Raji (cell line): ENCODE measurements around the gene MIER2.

ENCODE experiments used
- POLR2A ChIP-seq: IDR thresholded peaks from 2 replicates; pipeline ENCODE4 v1.6.1; 2011; ENCODE audit warnings: low read depth, low read length, control low read depth; ENCODE audit not compliant: insufficient read depth

Gene MIER2

DNA sequence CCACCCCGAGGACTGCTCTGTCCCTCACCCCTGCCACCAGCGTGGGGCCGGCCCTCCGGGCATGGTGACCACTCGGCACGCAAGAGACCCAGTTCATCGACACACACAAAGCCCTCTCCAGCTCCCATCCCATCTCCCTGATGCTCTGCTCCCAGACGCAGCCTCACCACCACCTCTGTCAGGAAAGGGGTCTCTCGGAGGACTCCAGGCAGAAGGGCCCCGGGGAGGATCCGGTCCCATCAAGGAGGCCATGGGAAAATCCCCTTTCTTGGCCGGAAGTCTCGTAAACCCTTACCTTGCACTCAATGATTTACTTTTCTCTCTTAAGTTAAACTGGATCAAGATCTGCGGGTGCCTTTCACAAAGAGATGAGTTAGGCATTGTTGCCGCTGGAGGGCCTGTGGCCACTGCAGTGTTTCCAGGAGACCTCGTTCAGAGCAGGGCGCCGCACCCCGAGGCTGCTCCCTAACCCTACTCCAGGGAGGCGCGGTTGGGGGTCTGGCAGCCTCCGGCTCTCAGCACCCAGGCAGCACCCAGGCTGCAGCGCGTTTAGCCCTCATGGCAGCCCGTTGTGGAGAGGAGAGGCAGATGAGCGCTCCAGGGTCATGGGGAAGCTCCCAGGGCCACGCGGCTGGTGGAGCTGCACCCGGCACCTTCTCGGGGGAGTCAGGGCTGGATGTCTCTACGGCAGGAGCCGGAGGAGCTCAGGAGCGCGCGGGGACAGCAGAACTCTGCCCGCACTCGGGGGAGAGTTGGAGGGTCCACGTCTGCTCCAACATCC, 33.4 kb upstream of the MIER2 start:
- no peak for TF ChIP-seq POLR2A

DNA sequence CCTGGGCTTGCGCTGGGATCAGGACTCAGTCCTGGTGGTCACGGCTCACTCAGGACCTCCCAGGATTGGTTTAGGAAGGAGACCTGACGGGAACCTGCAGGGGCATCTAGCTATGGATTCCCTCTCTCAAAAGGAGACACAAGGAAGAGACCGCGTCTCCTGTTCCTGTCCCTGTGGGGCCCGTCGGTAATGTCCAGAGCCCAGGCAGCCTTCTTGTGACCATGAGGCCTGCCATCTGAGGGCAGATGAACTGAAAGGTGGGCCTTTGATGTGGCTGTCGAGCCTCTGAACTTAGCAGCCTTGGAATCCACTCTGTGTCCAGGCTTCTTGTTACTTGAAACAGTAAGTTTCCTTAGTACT, 31.5 kb upstream of the MIER2 start:
- no peak for TF ChIP-seq POLR2A

DNA sequence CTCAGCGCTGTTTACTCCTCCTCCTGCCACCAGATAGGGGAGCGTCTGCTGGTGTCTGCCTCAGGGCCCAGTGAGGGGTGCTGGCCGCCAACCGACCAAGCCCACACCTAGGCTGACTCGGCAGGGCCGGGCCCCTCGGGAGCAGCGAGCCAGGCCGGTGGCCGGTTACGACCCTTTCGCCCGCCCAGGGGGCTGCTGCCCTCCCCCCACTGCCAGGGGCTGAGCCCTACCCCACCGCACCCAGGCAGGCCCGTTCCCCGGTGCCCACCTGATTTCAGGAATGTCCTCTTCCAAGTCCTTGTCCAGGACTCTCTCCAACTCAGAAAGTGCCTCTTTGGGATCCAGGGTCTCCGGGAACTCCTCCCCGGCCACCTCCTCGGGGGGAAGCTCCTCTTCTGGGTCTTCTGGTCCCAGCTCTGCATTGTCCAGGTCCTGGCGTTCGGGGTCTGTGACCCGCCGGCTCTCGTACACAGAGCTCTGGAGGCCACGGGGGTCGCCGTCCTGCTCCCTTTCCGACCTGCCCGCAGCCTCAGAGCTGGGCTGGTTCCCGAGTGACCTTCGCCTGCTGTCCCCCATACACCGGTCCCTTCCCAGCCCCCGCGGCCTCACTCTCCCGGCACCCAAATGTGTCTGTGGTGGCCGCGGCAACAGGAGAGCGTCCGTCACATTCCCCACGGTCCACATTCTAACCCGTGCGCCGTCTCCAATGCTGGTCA, 31.0 kb upstream of the MIER2 start:
- no peak for TF ChIP-seq POLR2A

DNA sequence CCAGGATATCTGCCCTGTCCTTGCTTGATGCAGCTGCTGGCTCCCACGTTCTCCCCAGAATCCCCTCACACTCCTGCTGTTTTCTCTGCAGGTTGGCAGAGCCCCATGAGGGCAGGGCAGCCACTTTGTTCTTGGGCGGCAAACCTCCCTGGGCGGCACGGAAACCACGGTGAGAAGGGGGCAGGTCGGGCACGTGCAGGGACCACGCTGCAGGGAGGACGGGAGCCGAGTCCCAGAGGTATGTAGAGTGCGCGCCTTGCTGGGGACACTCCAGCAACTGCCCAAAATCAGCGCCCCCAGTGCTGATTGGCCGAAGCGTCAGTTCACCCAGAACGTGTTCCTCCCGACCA, 30.3 kb upstream of the MIER2 start:
- no peak for TF ChIP-seq POLR2A

DNA sequence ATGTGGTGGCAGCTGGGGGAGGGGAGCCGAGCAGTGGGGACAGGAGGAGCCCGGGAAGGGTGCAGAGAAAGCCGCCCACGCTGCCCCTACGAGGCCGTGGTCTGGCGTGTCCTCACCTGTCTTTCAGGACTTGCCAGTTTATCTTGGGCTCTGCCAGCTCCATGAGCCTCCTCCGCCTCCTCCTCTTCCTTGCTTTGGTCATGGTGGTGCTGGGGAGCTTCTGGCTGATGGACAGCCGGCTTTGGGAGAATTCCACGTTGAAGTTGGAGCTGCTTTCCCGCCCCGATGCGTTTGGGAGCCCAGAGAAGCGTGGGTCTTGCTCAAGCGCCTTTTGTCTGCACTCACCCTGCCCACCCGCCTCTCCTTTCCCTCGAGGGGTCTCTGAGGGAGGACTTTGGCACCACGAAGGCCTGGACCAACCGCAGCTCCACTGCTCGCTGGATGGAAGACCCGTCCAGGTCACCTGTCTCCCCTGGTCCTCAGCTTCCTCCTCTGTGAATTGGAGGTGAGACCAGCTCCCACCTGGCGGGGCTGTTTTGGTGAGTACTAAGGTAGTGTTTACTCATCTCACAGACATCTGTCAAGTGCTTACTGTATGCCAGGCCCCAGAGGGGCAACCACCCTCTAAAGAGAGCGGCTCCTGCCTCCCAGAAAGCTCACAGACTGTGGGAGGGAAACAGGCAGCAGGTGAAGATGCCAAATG, 29.7 kb upstream of the MIER2 start:
- no peak for TF ChIP-seq POLR2A

DNA sequence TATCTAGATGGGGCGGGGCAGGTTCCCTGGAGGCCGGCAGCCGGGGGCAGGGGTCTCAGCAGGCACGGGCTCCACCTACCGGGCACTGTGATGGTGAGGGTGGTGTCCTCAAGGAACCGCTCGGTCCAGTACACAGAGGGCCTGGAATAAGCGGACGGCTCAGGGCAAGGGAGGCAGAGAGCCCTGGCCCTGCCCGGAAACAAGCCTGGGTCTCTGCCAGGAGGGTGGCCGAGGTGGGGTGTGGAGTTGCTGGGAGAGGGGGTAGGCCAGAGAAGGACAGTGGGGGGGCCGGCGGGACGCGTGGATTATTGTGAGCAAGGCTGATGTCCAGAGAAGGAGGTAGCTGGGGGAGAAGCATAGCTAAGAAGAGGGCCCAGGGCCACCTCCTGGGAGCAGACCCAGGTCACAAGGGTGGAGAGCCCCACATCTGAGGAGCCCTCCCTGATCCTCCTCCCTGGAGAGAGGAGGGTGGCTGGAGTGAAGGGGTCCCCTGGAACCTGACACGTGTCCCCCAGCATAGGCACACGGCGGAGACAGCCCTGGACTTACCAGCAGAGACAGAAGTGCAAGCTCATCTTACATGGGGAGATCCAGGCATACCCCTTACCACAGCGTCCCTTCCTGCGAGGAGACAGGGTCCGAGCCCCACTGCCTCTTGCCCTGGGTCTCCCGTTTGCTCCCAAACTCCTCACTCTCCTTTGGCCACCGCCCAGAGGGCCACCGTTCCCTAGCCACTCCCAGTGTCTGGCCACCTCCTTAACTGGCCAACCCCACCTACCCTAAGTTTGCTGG, 29.0 kb upstream of the MIER2 start:
- no peak for TF ChIP-seq POLR2A

DNA sequence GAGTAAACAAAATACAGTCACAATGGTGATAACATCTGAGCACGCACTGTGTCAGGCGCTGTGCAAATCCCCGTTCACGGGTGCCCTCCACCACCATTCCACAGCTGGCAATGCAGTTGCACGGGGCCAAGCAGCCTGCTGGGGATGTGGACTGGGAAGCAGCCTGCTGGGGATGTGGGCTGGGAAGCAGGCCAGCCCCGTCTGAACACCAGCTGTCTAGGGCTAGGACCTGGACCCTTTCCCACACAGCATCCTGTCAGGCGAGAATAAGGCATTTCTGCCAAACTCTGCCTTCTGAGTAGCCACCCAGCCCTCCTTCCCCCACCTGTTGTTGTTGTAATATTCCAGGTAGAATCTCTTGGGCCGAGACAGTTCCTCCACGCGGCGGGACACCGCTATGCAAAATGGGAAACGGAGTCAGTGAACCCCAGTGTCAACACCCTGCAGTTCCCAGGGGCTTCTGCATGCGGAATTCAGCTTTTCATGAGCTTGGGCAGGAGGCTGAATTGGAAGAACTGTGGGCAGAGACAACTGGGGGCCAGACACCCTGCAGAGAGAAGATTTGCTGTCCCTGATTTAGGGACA, 27.8 kb upstream of the MIER2 start:
- no peak for TF ChIP-seq POLR2A

DNA sequence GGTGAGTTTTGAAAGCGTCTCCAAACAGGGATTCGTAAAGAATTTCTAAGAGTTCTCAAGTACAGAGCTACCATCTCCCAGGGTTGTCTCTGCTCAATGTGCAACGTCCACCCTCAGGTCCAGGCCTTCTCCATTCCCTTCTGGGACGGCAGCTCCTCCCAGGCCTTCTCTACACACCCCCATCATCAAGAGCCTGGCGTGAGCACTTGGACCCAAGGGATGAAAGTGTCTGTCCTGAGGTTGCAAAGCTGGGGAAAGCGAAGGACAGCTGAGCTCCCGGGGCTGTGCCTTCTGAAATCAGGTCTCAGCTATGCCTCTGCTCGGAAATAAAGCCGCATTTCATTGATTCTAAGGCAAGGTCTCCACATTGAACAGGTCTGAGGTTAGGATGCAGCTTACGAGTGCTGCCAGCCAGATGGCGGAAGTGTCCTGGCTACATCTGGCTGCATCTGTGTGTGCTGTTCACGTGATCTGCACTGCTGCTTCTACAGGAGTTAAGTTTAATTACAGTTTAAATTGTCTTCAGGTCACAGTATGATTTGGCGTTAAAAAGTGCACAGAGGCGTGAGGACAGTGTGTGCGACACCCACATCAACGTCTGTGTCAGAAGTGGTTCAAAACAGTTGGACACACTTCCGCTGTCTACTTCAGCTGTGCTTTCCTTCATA, 27.0 kb upstream of the MIER2 start:
- no peak for TF ChIP-seq POLR2A

DNA sequence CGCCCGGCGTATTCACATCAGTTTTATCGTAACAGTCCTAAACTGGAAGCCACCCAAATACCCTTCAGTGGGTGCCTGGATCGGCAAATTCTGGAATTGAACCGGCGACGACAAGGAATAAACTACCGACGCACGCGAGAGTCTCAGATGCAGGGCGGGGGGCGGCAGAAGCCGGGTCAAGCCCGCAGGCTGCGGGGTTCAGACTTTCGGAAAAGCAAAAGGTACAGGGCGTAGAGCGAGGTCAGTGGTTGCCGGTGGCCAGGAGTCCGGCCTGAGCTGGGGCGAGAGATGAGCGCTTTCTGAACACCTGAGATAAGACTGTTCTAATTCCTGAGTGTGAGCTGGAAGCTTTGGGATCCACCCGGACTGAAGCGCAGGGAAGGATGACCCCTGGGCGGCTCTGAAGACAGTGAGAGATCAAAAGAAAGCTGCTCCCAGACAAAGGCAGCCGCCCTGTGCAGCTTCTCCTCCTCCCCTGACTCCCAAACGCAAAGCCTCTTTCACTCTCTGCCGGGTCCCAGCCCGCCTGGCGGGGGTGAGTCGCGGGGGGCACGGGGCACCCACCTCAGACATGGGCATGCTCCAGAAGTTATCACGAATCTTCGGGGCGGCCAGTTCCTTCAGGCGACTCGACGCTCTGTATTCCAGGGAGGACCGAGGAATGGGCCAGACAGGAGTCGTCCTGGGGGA, 26.2 kb upstream of the MIER2 start:
- TF ChIP-seq POLR2A, result no peak

DNA sequence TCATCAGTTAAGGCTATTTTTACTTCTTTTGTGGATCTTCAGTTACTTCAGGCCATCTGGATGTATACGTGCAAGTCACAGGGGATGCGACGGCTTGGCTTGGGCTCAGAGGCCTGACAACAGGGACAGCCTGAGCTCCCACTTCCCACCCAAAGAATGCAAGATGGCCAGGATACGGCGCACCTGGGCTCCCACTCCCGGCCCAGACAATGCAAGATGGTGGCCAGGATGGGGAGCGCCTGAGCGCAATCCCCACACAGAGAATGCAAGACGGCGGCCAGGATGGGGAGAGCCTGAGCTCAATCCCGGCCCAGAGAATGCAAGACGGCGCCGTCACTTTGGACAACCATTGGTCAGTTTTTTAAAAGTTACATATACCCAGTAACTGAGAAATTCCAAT, 25.3 kb upstream of the MIER2 start:
- no peak for TF ChIP-seq POLR2A

DNA sequence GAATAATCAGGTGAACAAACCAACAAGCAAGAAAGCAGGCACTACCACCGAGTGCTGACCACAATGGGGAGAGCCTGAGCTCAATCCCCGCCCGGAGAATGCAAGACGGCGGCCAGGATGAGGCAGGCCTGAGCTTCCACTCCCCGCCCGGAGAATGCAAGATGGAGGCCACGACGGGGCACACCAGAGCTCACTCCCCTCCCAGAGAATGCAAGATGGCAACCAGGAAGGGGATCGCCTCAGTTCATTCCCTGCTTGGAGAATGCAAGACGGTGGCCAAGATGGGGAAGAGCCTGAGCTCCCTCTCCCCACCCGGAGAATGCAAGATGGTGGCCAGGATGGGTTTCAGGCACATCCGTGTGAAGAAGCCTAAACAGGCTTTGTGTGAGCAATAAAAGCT, 24.7 kb upstream of the MIER2 start:
- TF ChIP-seq POLR2A, result no peak

DNA sequence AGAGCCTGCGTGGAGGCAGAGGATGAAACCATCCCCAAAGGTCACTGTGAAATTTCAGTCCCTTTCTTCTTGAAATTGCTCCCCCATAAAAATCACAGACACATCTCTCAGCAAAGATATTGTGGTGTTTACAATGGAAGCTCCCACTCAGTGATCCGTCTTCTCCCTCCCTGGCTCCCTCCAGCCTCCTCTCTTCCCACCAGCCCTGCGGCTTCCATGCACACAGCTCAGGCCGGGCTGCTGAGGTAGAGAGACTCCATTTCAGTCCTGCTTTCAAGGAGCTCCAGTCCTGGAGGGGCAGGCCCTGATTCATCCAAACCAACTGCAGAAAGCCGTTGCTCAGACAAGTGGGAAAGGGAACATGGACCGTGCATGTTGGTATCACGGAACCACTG, 24.0 kb upstream of the MIER2 start:
- no peak for TF ChIP-seq POLR2A

DNA sequence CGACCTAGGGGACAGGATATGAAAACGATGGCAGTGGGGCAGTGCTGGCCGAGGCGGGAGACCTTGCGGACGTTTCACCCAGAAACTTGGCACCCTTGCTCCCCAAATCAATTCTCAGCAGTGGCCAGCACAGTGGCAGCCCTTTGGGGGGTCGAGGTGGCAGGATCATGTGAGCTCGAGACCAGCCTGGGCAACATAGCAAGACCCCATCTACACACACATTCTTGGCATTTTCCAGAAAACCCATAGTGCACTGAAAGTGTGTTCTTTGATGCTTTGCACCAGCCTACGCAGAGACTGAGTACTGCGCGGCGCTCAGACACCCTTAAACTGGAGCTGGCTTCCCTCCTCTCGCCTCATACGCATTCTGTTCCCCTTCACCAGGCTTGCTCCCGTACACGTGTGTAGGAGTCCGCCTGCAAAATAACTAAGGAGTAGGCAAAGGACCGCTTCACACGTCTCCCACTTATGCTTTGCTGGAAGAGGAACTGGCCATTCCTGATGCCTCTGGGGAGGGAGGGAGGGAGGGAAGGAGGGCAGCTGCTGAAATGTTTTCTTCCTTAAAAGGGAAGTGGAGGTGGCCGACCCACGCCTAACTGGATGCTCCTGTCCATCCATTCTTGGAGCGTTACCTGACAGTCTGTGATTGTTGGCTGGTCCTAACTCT, 23.5 kb upstream of the MIER2 start:
- no peak for TF ChIP-seq POLR2A
